CD14-positive monocyte (primary cell): ENCODE measurements around the gene MAPK8IP1. TPM values are rescaled to one million over a fixed set of nuclear protein-coding genes. Genes with fewer than 3 reads are reported as not detected.

Experiments used
- DNase-seq, 3 donors: peaks; one replicate each; pipeline ENCODE4 v3.0.0-alpha.2; 2011 to 2022
- H2AFZ ChIP-seq: 2 replicates; pipeline ENCODE4 v1.6.0; 2012; ENCODE audit warnings: mild to moderate bottlenecking, low read depth, low read length, inconsistent platforms; ENCODE audit not compliant: insufficient read depth, poor library complexity, severe bottlenecking
- H3K27ac ChIP-seq, 2 donors: 1 replicate in 1 of 2; 2 replicates in 1 of 2; pipeline ENCODE4 v1.5.1; 2012 to 2013; ENCODE audit warnings: low read length in 2 of 2, control low read depth in 1 of 2, inconsistent platforms in 1 of 2, low read depth in 1 of 2, mild to moderate bottlenecking in 1 of 2
- H3K27me3 ChIP-seq, 2 donors: one replicate each; pipeline versions ENCODE4 v1.6.0 to v1.6.1; 2011 to 2013; ENCODE audit warnings: low read length in 2 of 2; ENCODE audit not compliant: control insufficient read depth in 2 of 2, insufficient read depth in 2 of 2
- H3K36me3 ChIP-seq, 2 donors: replicated peaks in 1 of 2; 1 replicate in 1 of 2; 2 replicates in 1 of 2; pipeline versions ENCODE4 v1.5.1 to v1.6.1; 2012 to 2013; ENCODE audit warnings: low read length in 2 of 2, control low read depth in 1 of 2, inconsistent platforms in 1 of 2, mild to moderate bottlenecking in 1 of 2; ENCODE audit not compliant: insufficient read depth in 2 of 2, control insufficient read depth in 1 of 2
- H3K4me1 ChIP-seq, 2 donors: 1 replicate in 1 of 2; 2 replicates in 1 of 2; pipeline versions ENCODE4 v1.5.1 to v1.6.1; 2012 to 2013; ENCODE audit warnings: low read length in 2 of 2, control low read depth in 1 of 2, inconsistent platforms in 1 of 2, mild to moderate bottlenecking in 1 of 2, moderate library complexity in 1 of 2; ENCODE audit not compliant: insufficient read depth in 2 of 2, control insufficient read depth in 1 of 2
- H3K4me2 ChIP-seq: replicated peaks from 2 replicates; pipeline ENCODE3; 2012; ENCODE audit warnings: low read length, moderate library complexity, mild to moderate bottlenecking; ENCODE audit not compliant: poor library complexity, severe bottlenecking; ENCODE audit errors: extremely low read depth
- H3K4me3 ChIP-seq, 3 experiments: fragments of 200-600 bp in 1 of 3; sonication (generic) in 1 of 3; replicated peaks in 1 of 3; 1 replicate in 2 of 3; 2 replicates in 1 of 3; pipeline ENCODE4 v1.5.1; 2011 to 2013; ENCODE audit warnings: low read length in 3 of 3, mild to moderate bottlenecking in 3 of 3, control low read depth in 2 of 3, low read depth in 2 of 3, inconsistent platforms in 1 of 3, moderate library complexity in 1 of 3
- H3K79me2 ChIP-seq: 2 replicates; pipeline ENCODE4 v1.6.0; 2012; ENCODE audit warnings: mild to moderate bottlenecking, control low read depth, inconsistent platforms, low read length, moderate library complexity; ENCODE audit not compliant: insufficient read depth
- H3K9ac ChIP-seq: 2 replicates; pipeline ENCODE4 v1.6.0; 2017; ENCODE audit warnings: low read length, mild to moderate bottlenecking; ENCODE audit not compliant: insufficient read depth, poor library complexity, severe bottlenecking
- H3K9me3 ChIP-seq, 2 donors: replicated peaks in 1 of 2; 1 replicate in 1 of 2; 2 replicates in 1 of 2; pipeline versions ENCODE4 v1.5.1 to v1.6.1; 2012 to 2013; ENCODE audit warnings: low read length in 2 of 2, control low read depth in 1 of 2; ENCODE audit not compliant: control insufficient read depth in 1 of 2, insufficient read depth in 1 of 2
- H4K20me1 ChIP-seq: 2 replicates; pipeline ENCODE4 v1.6.0; 2012; ENCODE audit warnings: mild to moderate bottlenecking, low read length, control low read depth, moderate library complexity; ENCODE audit not compliant: insufficient read depth
- H3K27ac Mint-ChIP-seq, 7 donors: one replicate each; pipeline ENCODE4 v1.8.0; 2020; ENCODE audit warnings: mild to moderate bottlenecking in 7 of 7, mixed read lengths in 7 of 7, moderate library complexity in 6 of 7, inconsistent platforms in 2 of 7
- H3K27me3 Mint-ChIP-seq, 3 donors: one replicate each; pipeline ENCODE4 v1.8.0; 2021 to 2022; ENCODE audit warnings: low read depth in 3 of 3, mild to moderate bottlenecking in 3 of 3, mixed read lengths in 3 of 3, moderate library complexity in 3 of 3, inconsistent platforms in 1 of 3
- H3K36me3 Mint-ChIP-seq, 2 donors: one replicate each; pipeline ENCODE4 v1.8.0; 2020; ENCODE audit warnings: mixed read lengths in 2 of 2, inconsistent platforms in 1 of 2, mild to moderate bottlenecking in 1 of 2
- H3K4me1 Mint-ChIP-seq: one replicate; pipeline ENCODE4 v1.8.0; 2020; ENCODE audit warnings: mild to moderate bottlenecking, mixed read lengths
- H3K4me3 Mint-ChIP-seq, 2 donors: one replicate each; pipeline ENCODE4 v1.8.0; 2020; ENCODE audit warnings: mild to moderate bottlenecking in 2 of 2, mixed read lengths in 2 of 2, moderate library complexity in 1 of 2
- H3K9me3 Mint-ChIP-seq, 7 donors: one replicate each; pipeline ENCODE4 v1.8.0; 2020 to 2022; ENCODE audit warnings: mixed read lengths in 7 of 7, mild to moderate bottlenecking in 6 of 7, moderate library complexity in 6 of 7, inconsistent platforms in 2 of 7
- WGBS: methylation state at CpG from one replicate; pipeline ENCODE4 v1.1.5; 2013; ENCODE audit warnings: missing lambda C conversion rate; ENCODE audit not compliant: insufficient coverage; 5-methylcytosine and 5-hydroxymethylcytosine counted together
- intact Hi-C, 2 donors: fragments of 100-400 bp; cut with micrococcal nuclease; formaldehyde crosslinking; loops; one replicate each; pipeline versions ENCODE4 v1.15.0 to v1.15.1; 2023
- polyA plus RNA-seq, 3 donors: library from polyadenylated mRNA; depleted of rRNA in 1 of 3; unstranded in 2 of 3; stranded (reverse) in 1 of 3; fragments of 300-500 nt in 2 of 3; fragments of >200 nt in 1 of 3; fragmentation: Illumina TruSeq in 2 of 3; gene quantifications; 1 replicate in 2 of 3; 2 replicates in 1 of 3; pipeline ENCODE4 v1.2.3, GENCODE V29; 2012 to 2021
- TF ChIP-seq, protein P1 (sequence below): fragments of 200-600 bp; IDR thresholded peaks from one replicate; pipeline ENCODE4 v1.8.0; 2022; ENCODE audit warnings: antibody characterized with exemption, mild to moderate bottlenecking

The MAPK8IP1 gene
- polyA plus RNA-seq, 3 donors = 0.93 TPM; not detected in 2

DNA sequence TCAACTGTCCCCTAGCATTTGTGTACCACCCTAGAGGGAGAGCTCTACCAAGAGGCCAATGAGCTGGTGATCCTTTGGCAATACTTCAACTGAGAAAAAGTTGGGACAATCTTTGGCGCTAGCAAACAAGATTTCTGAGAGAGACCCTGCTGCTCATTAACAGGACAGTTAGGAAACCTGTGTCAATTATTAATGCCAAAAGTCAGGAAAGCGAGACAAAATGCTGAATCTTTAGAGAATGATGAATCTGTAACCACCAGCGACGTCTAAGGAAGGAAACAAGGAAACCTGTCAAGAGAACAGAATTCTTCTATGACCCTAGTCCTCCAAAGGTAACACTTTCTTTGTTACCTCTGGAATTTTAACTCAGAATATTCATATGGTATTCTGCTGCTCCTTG is 56.9 kb downstream of the MAPK8IP1 start:
- no peaks in the 10 kb centered on the region for H3K79me2 ChIP-seq
- no peaks in the 10 kb centered on the region for H3K27me3 ChIP-seq
- Mint-ChIP-seq H3K9me3 (no peaks in the 10 kb centered on the region), H3K27ac (no peak overlapping the region), H3K4me3 (no peak overlapping the region), H3K4me1 (no peaks in the 10 kb centered on the region), H3K27me3 (no peaks in the 10 kb centered on the region), H3K36me3 (peaks cover 76 to 91% of the 10 kb centered on the region in 2 donors)
- no peak overlapping the region for H2AFZ ChIP-seq
- peaks cover 74 to 100% of the 10 kb centered on the region in 2 donors for H3K36me3 ChIP-seq
- H3K4me3 ChIP-seq = no peak overlapping the region
- H3K4me2 ChIP-seq = no peak overlapping the region
- peaks cover 26% of the 10 kb centered on the region for H4K20me1 ChIP-seq
- H3K9ac ChIP-seq = no peak overlapping the region
- no peak for DNase-seq
- no peak overlapping the region for H3K27ac ChIP-seq
- TF ChIP-seq, protein P1, sequence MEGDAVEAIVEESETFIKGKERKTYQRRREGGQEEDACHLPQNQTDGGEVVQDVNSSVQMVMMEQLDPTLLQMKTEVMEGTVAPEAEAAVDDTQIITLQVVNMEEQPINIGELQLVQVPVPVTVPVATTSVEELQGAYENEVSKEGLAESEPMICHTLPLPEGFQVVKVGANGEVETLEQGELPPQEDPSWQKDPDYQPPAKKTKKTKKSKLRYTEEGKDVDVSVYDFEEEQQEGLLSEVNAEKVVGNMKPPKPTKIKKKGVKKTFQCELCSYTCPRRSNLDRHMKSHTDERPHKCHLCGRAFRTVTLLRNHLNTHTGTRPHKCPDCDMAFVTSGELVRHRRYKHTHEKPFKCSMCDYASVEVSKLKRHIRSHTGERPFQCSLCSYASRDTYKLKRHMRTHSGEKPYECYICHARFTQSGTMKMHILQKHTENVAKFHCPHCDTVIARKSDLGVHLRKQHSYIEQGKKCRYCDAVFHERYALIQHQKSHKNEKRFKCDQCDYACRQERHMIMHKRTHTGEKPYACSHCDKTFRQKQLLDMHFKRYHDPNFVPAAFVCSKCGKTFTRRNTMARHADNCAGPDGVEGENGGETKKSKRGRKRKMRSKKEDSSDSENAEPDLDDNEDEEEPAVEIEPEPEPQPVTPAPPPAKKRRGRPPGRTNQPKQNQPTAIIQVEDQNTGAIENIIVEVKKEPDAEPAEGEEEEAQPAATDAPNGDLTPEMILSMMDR = no peak
- no peaks in the 10 kb centered on the region for H3K4me1 ChIP-seq
- 98% methylated on average over 4 of the region's 4 CpGs for WGBS
- H3K9me3 ChIP-seq = no peaks in the 10 kb centered on the region
- intact Hi-C loops = no loop called here

GRCh38 chr11:45945397-45945999 is 60.0 kb downstream of the MAPK8IP1 start:
- H3K36me3 Mint-ChIP-seq = peaks cover 92 to 94% of the 10 kb centered on the region in 2 donors
- no peaks in the 10 kb centered on the region for H3K79me2 ChIP-seq
- peaks cover 33% of the 10 kb centered on the region for H4K20me1 ChIP-seq
- no peak for DNase-seq
- no peak overlapping the region for H3K4me3 Mint-ChIP-seq
- no peak overlapping the region for H3K9ac ChIP-seq
- no peaks in the 10 kb centered on the region for H3K4me1 ChIP-seq
- H3K9me3 Mint-ChIP-seq = no peaks in the 10 kb centered on the region
- intact Hi-C loops = no loop called here
- peaks cover 90 to 100% of the 10 kb centered on the region in 2 donors for H3K36me3 ChIP-seq
- H3K4me3 ChIP-seq = no peak overlapping the region
- peak overlapping the region in 1 of 7 donors; percentile 57 for H3K27ac Mint-ChIP-seq
- 97% methylated on average over 3 of the region's 3 CpGs for WGBS
- H3K4me2 ChIP-seq = no peak overlapping the region
- no peak overlapping the region for H3K27ac ChIP-seq
- H3K27me3 Mint-ChIP-seq = no peaks in the 10 kb centered on the region
- no peak overlapping the region for H2AFZ ChIP-seq
- TF ChIP-seq, protein P1 = no peak
- H3K4me1 Mint-ChIP-seq = no peaks in the 10 kb centered on the region
- H3K9me3 ChIP-seq = no peaks in the 10 kb centered on the region
- no peaks in the 10 kb centered on the region for H3K27me3 ChIP-seq
